GM13976 (cell line): Measurements from ENCODE around the gene ANKLE2.

ENCODE experiments used
- DNase-seq: peaks from one replicate; pipeline ENCODE4 v3.0.0; 2012; ENCODE audit warnings: low spot score
- CTCF ChIP-seq: IDR thresholded peaks from 2 replicates; pipeline ENCODE4 v1.5.1; 2012; ENCODE audit warnings: borderline replicate concordance, mild to moderate bottlenecking; ENCODE audit not compliant: insufficient read depth; ENCODE audit errors: extremely low read depth, missing control alignments, control extremely low read depth
- in situ Hi-C: fragments of 300-500 bp; cut with MboI; formaldehyde crosslinking; loops from one replicate; pipeline ENCODE4 v1.12.0; 2022; ENCODE audit warnings: low sequenced_read_pairs, mixed read lengths, inconsistent platforms; ENCODE audit not compliant: unreplicated experiment

ANKLE2 gene

GRCh38 chr12:132739600-132740312 lies 21.9 kb downstream of the ANKLE2 start:
- DNase-seq: no peak
- TF ChIP-seq CTCF: no peak
- in situ Hi-C loops: no loop called here

GRCh38 chr12:132736913-132737312 lies 24.7 kb downstream of the ANKLE2 start:
- in situ Hi-C loops: no loop called here
- no peak for DNase-seq
- no peak for TF ChIP-seq CTCF

- TF ChIP-seq CTCF: no peak
- in situ Hi-C loops: no loop called here
- DNase-seq: no peak
These were observed 25.3 kb downstream of the ANKLE2 start for GRCh38 chr12:132736378-132736777.

GRCh38 chr12:132735496-132735895 lies 26.1 kb downstream of the ANKLE2 start:
- DNase-seq: no peak
- TF ChIP-seq CTCF: no peak
- in situ Hi-C loops: no loop called here

GRCh38 chr12:132734206-132734605 lies 27.4 kb downstream of the ANKLE2 start:
- DNase-seq: no peak
- in situ Hi-C loops: no loop called here
- no peak for TF ChIP-seq CTCF

GRCh38 chr12:132731574-132731973 lies 30.1 kb downstream of the ANKLE2 start:
- DNase-seq: no peak
- no peak for TF ChIP-seq CTCF
- in situ Hi-C loops: no loop called here

GRCh38 chr12:132730353-132730752 lies 31.3 kb downstream of the ANKLE2 start:
- in situ Hi-C loops: no loop called here
- TF ChIP-seq CTCF: no peak
- DNase-seq: no peak
